Peyer's patch (tissue), 4 donors: ENCODE data around the gene IKBKE. TPM values are rescaled to one million over a fixed set of nuclear protein-coding genes. Genes with fewer than 3 reads are reported as not detected.
A peak's percentile ranks its signal among the peaks of the same experiment; 100 is the strongest.

Source experiments
- DNase-seq, 3 donors: peaks; one replicate each; pipeline ENCODE4 v3.0.0-alpha.2; 2017 to 2019
- H3K27ac ChIP-seq, 4 donors: fragments of 200-600 bp; sonication (generic); one replicate each; pipeline ENCODE4 v1.5.1; 2016 to 2019
- H3K27me3 ChIP-seq, 2 donors: fragments of 200-600 bp; sonication (generic); one replicate each; pipeline ENCODE4 v1.5.1; 2019
- H3K36me3 ChIP-seq, 3 donors: fragments of 200-600 bp; sonication (generic); one replicate each; pipeline ENCODE4 v1.5.1; 2016 to 2019
- H3K4me1 ChIP-seq, 4 donors: fragments of 200-600 bp; sonication (generic); one replicate each; pipeline ENCODE4 v1.5.1; 2016 to 2019
- H3K4me3 ChIP-seq, 4 donors: fragments of 200-600 bp; sonication (generic); 1 replicate in 3 of 4; 2 replicates in 1 of 4; pipeline ENCODE4 v1.5.1; 2016 to 2019; ENCODE audit warnings: mild to moderate bottlenecking in 1 of 4
- H3K9me3 ChIP-seq, 4 donors: fragments of 200-600 bp; sonication (generic); one replicate each; pipeline ENCODE4 v1.5.1; 2016 to 2019; ENCODE audit warnings: mild to moderate bottlenecking in 1 of 4
- CTCF ChIP-seq, 6 experiments: fragments of 450-650 bp in 4 of 6; fragments of 200-600 bp in 2 of 6; sonication (generic) in 1 of 6; IDR thresholded peaks; one replicate each; pipeline ENCODE4 v1.5.1; 2017 to 2019; ENCODE audit warnings: antibody characterized with exemption in 6 of 6, mild to moderate bottlenecking in 3 of 6, moderate library complexity in 1 of 6
- POLR2A ChIP-seq, 2 donors: fragments of 450-650 bp; IDR thresholded peaks; one replicate each; pipeline ENCODE4 v1.5.1; 2017; ENCODE audit warnings: antibody characterized with exemption in 2 of 2, mild to moderate bottlenecking in 2 of 2, moderate library complexity in 2 of 2
- total RNA-seq, 4 donors: library from RNA; depleted of rRNA; stranded (reverse); fragments of >200 nt; gene quantifications; one replicate each; pipeline ENCODE4 v1.1.0, GENCODE V29; 2016

Gene IKBKE
- total RNA-seq, 4 donors from 2014 or later: 5.6 to 31.4 (median 17.5) TPM

- H3K27ac ChIP-seq: peak overlapping the region in 2 of 4 donors; percentile 28 to 42
- H3K4me3 ChIP-seq: no peak overlapping the region
- H3K4me1 ChIP-seq: peaks cover 0 to 6% (median 0%) of the 10 kb centered on the region in 4 donors
- no peaks in the 10 kb centered on the region for H3K9me3 ChIP-seq
- TF ChIP-seq POLR2A (IDR thresholded peaks at IDR 0.05): no peak
- TF ChIP-seq CTCF (IDR thresholded peaks at IDR 0.05): peak in 1 of 6 experiments; percentile 24
- DNase-seq: no peak
- no peaks in the 10 kb centered on the region for H3K27me3 ChIP-seq
- H3K36me3 ChIP-seq: no peaks in the 10 kb centered on the region
Measured at GRCh38 chr1:206430031-206430983, 40.0 kb upstream of the IKBKE start.

- TF ChIP-seq CTCF (IDR thresholded peaks at IDR 0.05) (no peak), POLR2A (IDR thresholded peaks at IDR 0.05) (no peak)
- H3K4me3 ChIP-seq: no peak overlapping the region
- no peaks in the 10 kb centered on the region for H3K27me3 ChIP-seq
- H3K36me3 ChIP-seq: peaks cover 0 to 32% (median 0%) of the 10 kb centered on the region in 3 donors
- no peak for DNase-seq
- no peak overlapping the region for H3K27ac ChIP-seq
- H3K4me1 ChIP-seq: no peaks in the 10 kb centered on the region
- no peaks in the 10 kb centered on the region for H3K9me3 ChIP-seq
Measured at GRCh38 chr1:206435445-206435844, 34.8 kb upstream of the IKBKE start.

GRCh38 chr1:206438554-206438953, 31.7 kb upstream of the IKBKE start:
- TF ChIP-seq POLR2A (IDR thresholded peaks at IDR 0.05): no peak
- TF ChIP-seq CTCF (IDR thresholded peaks at IDR 0.05): no peak
- no peak overlapping the region for H3K27ac ChIP-seq
- no peak for DNase-seq
- peaks cover 0 to 48% (median 0%) of the 10 kb centered on the region in 3 donors for H3K36me3 ChIP-seq
- no peaks in the 10 kb centered on the region for H3K27me3 ChIP-seq
- H3K9me3 ChIP-seq: no peaks in the 10 kb centered on the region
- no peaks in the 10 kb centered on the region for H3K4me1 ChIP-seq
- H3K4me3 ChIP-seq: no peak overlapping the region

GRCh38 chr1:206439205-206439604, 31.1 kb upstream of the IKBKE start:
- no peak for DNase-seq
- Histone ChIP-seq H3K9me3 (no peaks in the 10 kb centered on the region), H3K36me3 (peaks cover 0 to 51% (median 0%) of the 10 kb centered on the region in 3 donors), H3K27ac (no peak overlapping the region), H3K27me3 (no peaks in the 10 kb centered on the region), H3K4me3 (no peak overlapping the region), H3K4me1 (no peaks in the 10 kb centered on the region)
- TF ChIP-seq POLR2A (IDR thresholded peaks at IDR 0.05) (no peak), CTCF (IDR thresholded peaks at IDR 0.05) (no peak)

- Histone ChIP-seq H3K9me3 (no peaks in the 10 kb centered on the region), H3K4me3 (no peak overlapping the region), H3K36me3 (peaks cover 0 to 51% (median 0%) of the 10 kb centered on the region in 3 donors), H3K27ac (no peak overlapping the region), H3K4me1 (no peaks in the 10 kb centered on the region), H3K27me3 (no peaks in the 10 kb centered on the region)
- no peak for DNase-seq
- TF ChIP-seq POLR2A (IDR thresholded peaks at IDR 0.05) (no peak), CTCF (IDR thresholded peaks at IDR 0.05) (no peak)
Measured at GRCh38 chr1:206441336-206441967, 28.8 kb upstream of the IKBKE start.
